Small intestine (tissue), 7 donors: ENCODE data around the gene CMIP. TPM values are rescaled to one million over a fixed set of nuclear protein-coding genes. Genes with fewer than 3 reads are reported as not detected.

ENCODE experiments used
- DNase-seq, 2 donors: peaks; one replicate each; pipeline versions ENCODE4 v3.0.0 to v3.0.0-alpha.2; 2013
- FAIRE-seq: peaks from 2 replicates; lab custom pipeline; 2012; peaks lifted over from hg19 to GRCh38; lab: Jason Lieb, UNC
- H3K27ac ChIP-seq, 3 donors: one replicate each; pipeline ENCODE4 v1.5.1; 2013; ENCODE audit warnings: low read length in 2 of 3, mild to moderate bottlenecking in 2 of 3, control low read depth in 1 of 3, inconsistent platforms in 1 of 3, low read depth in 1 of 3, moderate library complexity in 1 of 3
- H3K27me3 ChIP-seq, 3 donors: one replicate each; pipeline ENCODE4 v1.6.1; 2013; ENCODE audit warnings: low read length in 3 of 3, inconsistent platforms in 1 of 3; ENCODE audit not compliant: control insufficient read depth in 3 of 3, insufficient read depth in 3 of 3
- H3K36me3 ChIP-seq, 3 donors: one replicate each; pipeline ENCODE4 v1.6.1; 2013; ENCODE audit warnings: low read length in 3 of 3, inconsistent platforms in 1 of 3, low read depth in 1 of 3, mild to moderate bottlenecking in 1 of 3, moderate library complexity in 1 of 3; ENCODE audit not compliant: control insufficient read depth in 3 of 3, insufficient read depth in 2 of 3
- H3K4me1 ChIP-seq, 3 donors: one replicate each; pipeline ENCODE4 v1.6.1; 2013; ENCODE audit warnings: low read length in 2 of 3, inconsistent platforms in 1 of 3, low read depth in 1 of 3, mild to moderate bottlenecking in 1 of 3, moderate library complexity in 1 of 3; ENCODE audit not compliant: control insufficient read depth in 3 of 3, insufficient read depth in 2 of 3
- H3K4me3 ChIP-seq, 3 donors: one replicate each; pipeline ENCODE4 v1.5.1; 2013; ENCODE audit warnings: low read length in 3 of 3, control low read depth in 1 of 3, inconsistent platforms in 1 of 3, low read depth in 1 of 3, mild to moderate bottlenecking in 1 of 3, moderate library complexity in 1 of 3
- H3K9me3 ChIP-seq, 2 donors: one replicate each; pipeline ENCODE4 v1.6.1; 2013; ENCODE audit warnings: low read depth in 1 of 2, low read length in 1 of 2; ENCODE audit not compliant: control insufficient read depth in 2 of 2, insufficient read depth in 1 of 2
- WGBS, 3 donors: extraction: QIAGEN DNeasy Blood & Tissue Kit; methylation state at CpG; one replicate each; pipeline ENCODE4 v1.1.7; 2013; 5-methylcytosine and 5-hydroxymethylcytosine counted together
- polyA plus RNA-seq, 4 donors: library from polyadenylated mRNA; stranded (reverse) in 3 of 4; unstranded in 1 of 4; fragments of 200-250 nt in 3 of 4; fragments of 120-200 nt in 1 of 4; gene quantifications; one replicate each; pipeline versions ENCODE4 v1.2.1 to v1.2.3, GENCODE V29; 2013
- donor health status: healthy with polysubstance abuse.
- donor health status: control.
- donor health status: control.
- donor health status: Bipolar disorder and iron deficiency.
- donor health status: healthy.

The CMIP gene
- polyA plus RNA-seq, 4 donors: 43.8 to 74.7 (median 55.7) TPM

GRCh38 chr16:81458827-81459598, 14.4 kb downstream of the CMIP start:
- Histone ChIP-seq H3K4me3 (no peak overlapping the region), H3K27me3 (no peaks in the 10 kb centered on the region), H3K27ac (peak overlapping the region in 1 of 3 donors; percentile 93), H3K9me3 (no peaks in the 10 kb centered on the region), H3K4me1 (peaks cover 15 to 72% (median 15%) of the 10 kb centered on the region in 3 donors), H3K36me3 (peaks cover 0 to 65% (median 0%) of the 10 kb centered on the region in 3 donors)
- WGBS, 3 donors: 86 to 90% (median 89%) methylated on average over 19 of the region's 19 CpGs
- FAIRE-seq: no peak
- DNase-seq: no peak

- 60 to 73% (median 70%) methylated on average over 3 of the region's 3 CpGs for WGBS, 3 donors
- Histone ChIP-seq H3K9me3 (no peaks in the 10 kb centered on the region), H3K27me3 (no peaks in the 10 kb centered on the region), H3K27ac (peak overlapping the region in 1 of 3 donors; percentile 14), H3K36me3 (peaks cover 0 to 65% (median 0%) of the 10 kb centered on the region in 3 donors), H3K4me1 (peaks cover 12 to 69% (median 15%) of the 10 kb centered on the region in 3 donors), H3K4me3 (no peak overlapping the region)
- FAIRE-seq (no peak), DNase-seq (no peak)
Measured at GRCh38 chr16:81460075-81460474, 15.5 kb downstream of the CMIP start.

GRCh38 chr16:81461243-81461642, 16.6 kb downstream of the CMIP start:
- Histone ChIP-seq H3K27me3 (no peaks in the 10 kb centered on the region), H3K36me3 (peaks cover 0 to 61% (median 0%) of the 10 kb centered on the region in 3 donors), H3K4me3 (no peak overlapping the region), H3K4me1 (peaks cover 10 to 58% (median 15%) of the 10 kb centered on the region in 3 donors), H3K27ac (no peak overlapping the region), H3K9me3 (no peaks in the 10 kb centered on the region)
- DNase-seq (no peak), FAIRE-seq (no peak)
- 87 to 92% (median 90%) methylated on average over 4 of the region's 4 CpGs for WGBS, 3 donors

GRCh38 chr16:81461766-81462165, 17.2 kb downstream of the CMIP start:
- no peak for FAIRE-seq
- WGBS, 3 donors: 89 to 97% (median 96%) methylated on average over 4 of the region's 4 CpGs
- Histone ChIP-seq H3K27me3 (no peaks in the 10 kb centered on the region), H3K9me3 (no peaks in the 10 kb centered on the region), H3K4me3 (no peak overlapping the region), H3K27ac (no peak overlapping the region), H3K36me3 (peaks cover 0 to 56% (median 0%) of the 10 kb centered on the region in 3 donors), H3K4me1 (peaks cover 12 to 58% (median 15%) of the 10 kb centered on the region in 3 donors)
- no peak for DNase-seq

- peaks cover 0 to 53% (median 0%) of the 10 kb centered on the region in 3 donors for H3K36me3 ChIP-seq
- H3K9me3 ChIP-seq: no peaks in the 10 kb centered on the region
- no peaks in the 10 kb centered on the region for H3K27me3 ChIP-seq
- H3K4me1 ChIP-seq: peaks cover 12 to 57% (median 15%) of the 10 kb centered on the region in 3 donors
- H3K27ac ChIP-seq: no peak overlapping the region
- 38 to 74% (median 72%) methylated on average over 4 of the region's 4 CpGs for WGBS, 3 donors
- DNase-seq: no peak
- FAIRE-seq: no peak
- H3K4me3 ChIP-seq: no peak overlapping the region
Measured at GRCh38 chr16:81462683-81463082, 18.1 kb downstream of the CMIP start.

GRCh38 chr16:81463296-81463890, 18.8 kb downstream of the CMIP start:
- no peak for DNase-seq
- WGBS, 3 donors: 81 to 86% (median 84%) methylated on average over 16 of the region's 16 CpGs
- no peak overlapping the region for H3K4me3 ChIP-seq
- FAIRE-seq: no peak
- peaks cover 0 to 54% (median 0%) of the 10 kb centered on the region in 3 donors for H3K36me3 ChIP-seq
- H3K27me3 ChIP-seq: no peaks in the 10 kb centered on the region
- H3K4me1 ChIP-seq: peaks cover 10 to 50% (median 14%) of the 10 kb centered on the region in 3 donors
- H3K9me3 ChIP-seq: no peaks in the 10 kb centered on the region
- no peak overlapping the region for H3K27ac ChIP-seq

GRCh38 chr16:81464279-81464678, 19.7 kb downstream of the CMIP start:
- Histone ChIP-seq H3K4me1 (peaks cover 10 to 49% (median 17%) of the 10 kb centered on the region in 3 donors), H3K27me3 (no peaks in the 10 kb centered on the region), H3K27ac (no peak overlapping the region), H3K9me3 (no peaks in the 10 kb centered on the region), H3K36me3 (peaks cover 0 to 54% (median 0%) of the 10 kb centered on the region in 3 donors), H3K4me3 (no peak overlapping the region)
- no peak for DNase-seq
- 86 to 93% (median 91%) methylated on average over 5 of the region's 5 CpGs for WGBS, 3 donors
- no peak for FAIRE-seq

- H3K4me1 ChIP-seq: peaks cover 9 to 46% (median 19%) of the 10 kb centered on the region in 3 donors
- DNase-seq: no peak
- H3K27me3 ChIP-seq: no peaks in the 10 kb centered on the region
- WGBS, 3 donors: 80 to 84% (median 83%) methylated on average over 18 of the region's 18 CpGs
- peak overlapping the region in 1 of 3 donors; percentile 19 for H3K27ac ChIP-seq
- H3K36me3 ChIP-seq: peaks cover 0 to 46% (median 0%) of the 10 kb centered on the region in 3 donors
- no peaks in the 10 kb centered on the region for H3K9me3 ChIP-seq
- FAIRE-seq: no peak
- H3K4me3 ChIP-seq: no peak overlapping the region
Measured at GRCh38 chr16:81465375-81465943, 20.9 kb downstream of the CMIP start.
